CD8-positive, alpha-beta memory T cell (primary cell): ENCODE measurements around the gene TTYH3. TPM values are rescaled to one million over a fixed set of nuclear protein-coding genes. Genes with fewer than 3 reads are reported as not detected.
A peak's percentile ranks its signal among the peaks of the same experiment; 100 is the strongest.

Experiments
- CTCF ChIA-PET: fragments of 350-600 bp; sonication (Branson Sonifier 250); formaldehyde crosslinking; loops from one replicate; lab custom pipeline; 2021; ENCODE audit warnings: antibody characterized with exemption; lab: Charles Lee
- POLR2A ChIA-PET: fragments of 350-600 bp; sonication (Branson Sonifier 250); formaldehyde crosslinking; loops from one replicate; lab custom pipeline; 2021; ENCODE audit warnings: antibody characterized with exemption; lab: Charles Lee
- DNase-seq, 5 donors: peaks; one replicate each; pipeline versions ENCODE4 v3.0.0 to v3.0.0-alpha.2; 2020 to 2022; ENCODE audit warnings: mixed read lengths in 1 of 5
- H3K27ac ChIP-seq: one replicate; pipeline ENCODE4 v1.7.0; 2013; ENCODE audit warnings: low read depth, mild to moderate bottlenecking, low read length, moderate library complexity
- H3K27me3 ChIP-seq: 2 replicates; pipeline ENCODE4 v1.7.0; 2013; ENCODE audit warnings: low read length, mild to moderate bottlenecking; ENCODE audit not compliant: insufficient read depth, poor library complexity, severe bottlenecking
- H3K36me3 ChIP-seq: 2 replicates; pipeline ENCODE4 v1.7.0; 2013; ENCODE audit warnings: mild to moderate bottlenecking, low read length, moderate library complexity; ENCODE audit not compliant: insufficient read depth
- H3K4me1 ChIP-seq: 2 replicates; pipeline ENCODE4 v1.7.0; 2013; ENCODE audit warnings: mild to moderate bottlenecking, low read length, moderate library complexity; ENCODE audit not compliant: insufficient read depth
- H3K4me3 ChIP-seq: 2 replicates; pipeline ENCODE4 v1.7.0; 2013; ENCODE audit warnings: mild to moderate bottlenecking, low read length
- H3K9me3 ChIP-seq: 2 replicates; pipeline ENCODE4 v1.7.0; 2013; ENCODE audit warnings: mild to moderate bottlenecking, low read length
- H3K27ac Mint-ChIP-seq, 8 donors: one replicate each; pipeline ENCODE4 v1.8.0; 2020 to 2021; ENCODE audit warnings: mixed read lengths in 8 of 8, mild to moderate bottlenecking in 6 of 8, inconsistent platforms in 3 of 8, moderate library complexity in 3 of 8
- H3K27me3 Mint-ChIP-seq, 2 donors: one replicate each; pipeline ENCODE4 v1.8.0; 2020 to 2021; ENCODE audit warnings: mixed read lengths in 2 of 2, mild to moderate bottlenecking in 1 of 2, moderate library complexity in 1 of 2
- H3K36me3 Mint-ChIP-seq, 3 donors: one replicate each; pipeline ENCODE4 v1.8.0; 2020 to 2021; ENCODE audit warnings: mixed read lengths in 3 of 3, inconsistent platforms in 1 of 3, mild to moderate bottlenecking in 1 of 3
- H3K4me1 Mint-ChIP-seq, 3 donors: one replicate each; pipeline ENCODE4 v1.8.0; 2020 to 2021; ENCODE audit warnings: mixed read lengths in 3 of 3, inconsistent platforms in 1 of 3, mild to moderate bottlenecking in 1 of 3
- H3K4me3 Mint-ChIP-seq, 7 donors: one replicate each; pipeline ENCODE4 v1.8.0; 2020 to 2021; ENCODE audit warnings: mixed read lengths in 7 of 7, mild to moderate bottlenecking in 6 of 7, moderate library complexity in 4 of 7, inconsistent platforms in 2 of 7
- H3K9me3 Mint-ChIP-seq, 5 donors: one replicate each; pipeline ENCODE4 v1.8.0; 2020 to 2022; ENCODE audit warnings: mixed read lengths in 5 of 5, mild to moderate bottlenecking in 3 of 5, moderate library complexity in 2 of 5, inconsistent platforms in 1 of 5
- polyA plus RNA-seq: library from polyadenylated mRNA; unstranded; fragments of 300-500 nt; fragmentation: Illumina TruSeq; gene quantifications from one replicate; pipeline ENCODE4 v1.2.3, GENCODE V29; 2021
- total RNA-seq, 2 experiments: library from RNA; stranded (reverse); gene quantifications; one replicate each; pipeline ENCODE4 v1.2.3, GENCODE V29; 2021

The TTYH3 gene
- total and polyA plus RNA-seq, 3 experiments from 2014 or later = 2.1 to 22.2 (median 20.2) TPM

DNA sequence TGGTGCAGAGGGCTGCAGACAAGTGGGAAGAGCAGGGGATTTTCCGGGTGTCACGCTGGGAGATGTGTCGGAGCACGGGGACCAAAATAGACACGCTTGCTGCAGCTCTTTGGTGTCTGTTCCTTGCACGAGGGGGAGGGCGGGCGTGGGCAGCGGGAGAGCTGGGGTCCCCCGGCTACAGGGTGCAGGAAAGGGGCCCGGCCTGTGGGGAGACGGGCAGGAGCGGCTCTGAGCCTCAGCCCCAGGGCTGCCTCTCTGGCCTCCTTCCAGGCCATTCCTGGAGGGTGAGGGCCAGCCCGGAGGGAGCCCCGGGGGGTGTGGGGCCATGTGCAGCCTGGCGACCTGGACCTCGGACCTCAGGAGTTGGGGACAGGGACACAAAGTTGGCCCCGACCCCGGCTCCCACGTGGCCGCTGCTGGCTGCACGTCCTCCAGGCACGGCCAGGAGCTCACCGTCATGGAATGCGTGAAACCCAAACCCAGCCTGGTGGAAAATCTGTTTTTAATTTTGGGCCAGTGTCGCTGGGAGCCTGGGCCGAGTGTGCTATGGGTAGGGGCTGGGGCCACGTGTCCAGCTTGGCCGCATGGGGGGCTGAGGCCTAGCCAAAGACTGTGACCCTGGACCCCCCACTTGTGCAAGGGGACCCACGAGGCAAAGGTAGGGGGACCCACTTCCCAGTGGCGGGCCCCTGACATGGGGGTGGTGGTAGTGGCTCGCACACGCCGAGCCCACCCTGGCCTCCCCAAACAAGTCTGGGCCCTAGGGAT, 6.6 kb downstream of the TTYH3 start:
- Histone ChIP-seq H3K36me3 (no peaks in the 10 kb centered on the region), H3K4me3 (no peak overlapping the region), H3K9me3 (no peaks in the 10 kb centered on the region), H3K4me1 (peaks cover 8% of the 10 kb centered on the region), H3K27ac (no peak overlapping the region), H3K27me3 (no peaks in the 10 kb centered on the region)
- no peaks in the 10 kb centered on the region for H3K36me3 Mint-ChIP-seq
- H3K4me1 Mint-ChIP-seq = peaks cover 7 to 19% (median 8%) of the 10 kb centered on the region in 3 donors
- no peaks in the 10 kb centered on the region for H3K27me3 Mint-ChIP-seq
- H3K9me3 Mint-ChIP-seq = no peaks in the 10 kb centered on the region
- H3K4me3 Mint-ChIP-seq = no peak overlapping the region
- ChIA-PET CTCF (no interaction called here), POLR2A (no interaction called here)
- DNase-seq = no peak
- no peak overlapping the region for H3K27ac Mint-ChIP-seq

DNA sequence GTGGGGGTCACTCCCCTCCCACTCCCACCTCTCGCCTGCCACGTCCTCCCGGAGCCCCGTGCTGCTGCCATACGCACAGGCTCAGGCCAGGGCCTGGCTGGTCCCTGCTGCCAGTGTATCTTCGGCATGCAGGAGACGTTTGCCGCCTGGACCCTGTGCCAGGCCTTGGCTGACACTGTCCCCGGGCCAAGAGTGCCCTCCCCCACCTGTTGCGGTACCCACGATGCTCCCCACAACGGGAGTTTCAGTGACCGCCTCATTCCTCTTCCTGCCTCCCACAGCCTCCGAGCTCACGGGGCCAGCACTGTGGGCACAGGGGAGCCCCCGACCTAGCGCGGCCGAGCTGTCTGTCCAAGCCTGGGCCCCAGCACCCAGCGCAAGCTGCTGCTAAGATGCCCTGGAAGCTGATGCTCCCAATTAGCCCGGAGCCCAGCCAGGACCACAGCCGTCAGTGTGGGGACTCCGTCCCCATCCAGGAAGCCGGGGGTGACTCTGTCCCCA, 7.4 kb downstream of the TTYH3 start:
- no peaks in the 10 kb centered on the region for H3K36me3 Mint-ChIP-seq
- no peaks in the 10 kb centered on the region for H3K9me3 ChIP-seq
- H3K4me1 Mint-ChIP-seq = peaks cover under 1 to 16% (median 2%) of the 10 kb centered on the region in 3 donors
- H3K27me3 ChIP-seq = no peaks in the 10 kb centered on the region
- no peak overlapping the region for H3K27ac ChIP-seq
- ChIA-PET CTCF (no interaction called here), POLR2A (no interaction called here)
- H3K27me3 Mint-ChIP-seq = no peaks in the 10 kb centered on the region
- H3K4me3 Mint-ChIP-seq = no peak overlapping the region
- H3K36me3 ChIP-seq = no peaks in the 10 kb centered on the region
- no peaks in the 10 kb centered on the region for H3K9me3 Mint-ChIP-seq
- no peak overlapping the region for H3K27ac Mint-ChIP-seq
- no peaks in the 10 kb centered on the region for H3K4me1 ChIP-seq
- no peak overlapping the region for H3K4me3 ChIP-seq
- DNase-seq = no peak

DNA sequence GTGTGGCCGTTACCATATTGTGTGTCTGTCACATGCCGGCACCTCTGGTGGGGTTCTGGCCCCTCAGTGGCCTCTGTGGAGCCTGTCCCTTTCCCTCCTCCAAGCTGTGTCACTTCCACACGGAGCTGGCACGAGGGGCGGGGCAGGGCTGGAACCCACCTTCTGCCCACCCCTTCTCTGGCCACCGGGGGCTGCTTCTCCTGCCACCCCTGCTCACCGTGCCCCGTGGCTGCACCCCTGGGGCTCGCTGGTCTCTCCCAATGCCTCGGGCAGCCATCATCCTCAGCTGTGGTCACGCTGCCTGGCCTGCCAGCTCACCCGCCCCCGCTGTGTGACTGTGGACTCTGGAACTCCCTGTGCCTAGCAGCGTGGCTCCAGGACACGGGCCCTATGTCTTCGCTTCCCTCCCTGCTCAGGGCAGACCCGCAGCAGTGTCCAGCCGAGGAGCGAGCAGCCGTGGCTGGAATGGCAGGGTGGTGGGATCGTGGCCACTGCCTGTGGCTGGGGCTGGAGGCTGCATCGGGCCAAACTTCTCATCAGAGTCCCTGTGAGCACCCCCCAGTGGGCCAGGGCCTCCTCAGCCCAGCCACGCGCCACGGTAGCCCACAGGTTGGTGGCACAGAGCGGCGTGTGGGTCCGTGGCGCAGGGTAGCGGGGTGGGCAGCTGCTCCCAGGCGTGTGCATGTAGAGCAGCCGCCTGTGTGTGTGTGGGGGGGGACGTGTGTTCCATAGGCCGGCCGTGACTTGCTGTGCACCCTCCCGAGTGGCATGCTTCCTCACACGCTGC, 8.1 kb downstream of the TTYH3 start:
- ChIA-PET CTCF (no interaction called here), POLR2A (interaction anchor here (0.6 kb wide), 1 partner anchor 454 kb away, joined by 4 read pairs; no protein-coding TSS in a partner anchor)
- Histone ChIP-seq H3K27ac (no peak overlapping the region), H3K4me1 (peaks cover 5% of the 10 kb centered on the region), H3K9me3 (no peaks in the 10 kb centered on the region), H3K36me3 (no peaks in the 10 kb centered on the region), H3K27me3 (no peaks in the 10 kb centered on the region), H3K4me3 (no peak overlapping the region)
- no peak for DNase-seq
- H3K27ac Mint-ChIP-seq = no peak overlapping the region
- no peaks in the 10 kb centered on the region for H3K9me3 Mint-ChIP-seq
- H3K36me3 Mint-ChIP-seq = no peaks in the 10 kb centered on the region
- no peak overlapping the region for H3K4me3 Mint-ChIP-seq
- peaks cover 5 to 22% (median 7%) of the 10 kb centered on the region in 3 donors for H3K4me1 Mint-ChIP-seq
- H3K27me3 Mint-ChIP-seq = no peaks in the 10 kb centered on the region

DNA sequence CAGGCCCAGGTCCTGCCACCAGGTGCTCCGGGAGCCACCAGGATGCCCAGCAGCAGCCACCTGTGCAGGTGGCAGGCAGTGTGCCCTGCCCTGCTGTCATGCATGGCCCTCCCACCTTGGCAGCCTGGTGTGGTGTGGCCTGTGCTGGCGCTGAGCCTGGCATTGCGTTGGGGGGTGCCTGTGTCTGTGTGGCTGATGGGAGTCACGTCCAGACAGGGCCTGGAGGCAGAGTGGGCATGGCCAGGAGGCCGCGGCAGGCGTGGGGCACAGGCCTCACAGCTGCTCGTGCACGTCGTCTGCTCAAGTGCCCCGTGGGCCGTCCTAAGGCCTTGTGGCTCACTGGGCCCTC, 8.7 kb downstream of the TTYH3 start:
- no peaks in the 10 kb centered on the region for H3K27me3 Mint-ChIP-seq
- no peaks in the 10 kb centered on the region for H3K9me3 Mint-ChIP-seq
- ChIA-PET CTCF (no interaction called here), POLR2A (no interaction called here)
- Histone ChIP-seq H3K36me3 (no peaks in the 10 kb centered on the region), H3K4me1 (peaks cover 11% of the 10 kb centered on the region), H3K9me3 (no peaks in the 10 kb centered on the region), H3K4me3 (no peak overlapping the region), H3K27ac (no peak overlapping the region), H3K27me3 (no peaks in the 10 kb centered on the region)
- H3K27ac Mint-ChIP-seq = no peak overlapping the region
- H3K4me3 Mint-ChIP-seq = no peak overlapping the region
- no peak for DNase-seq
- H3K36me3 Mint-ChIP-seq = no peaks in the 10 kb centered on the region
- peaks cover 11 to 22% (median 11%) of the 10 kb centered on the region in 3 donors for H3K4me1 Mint-ChIP-seq

DNA sequence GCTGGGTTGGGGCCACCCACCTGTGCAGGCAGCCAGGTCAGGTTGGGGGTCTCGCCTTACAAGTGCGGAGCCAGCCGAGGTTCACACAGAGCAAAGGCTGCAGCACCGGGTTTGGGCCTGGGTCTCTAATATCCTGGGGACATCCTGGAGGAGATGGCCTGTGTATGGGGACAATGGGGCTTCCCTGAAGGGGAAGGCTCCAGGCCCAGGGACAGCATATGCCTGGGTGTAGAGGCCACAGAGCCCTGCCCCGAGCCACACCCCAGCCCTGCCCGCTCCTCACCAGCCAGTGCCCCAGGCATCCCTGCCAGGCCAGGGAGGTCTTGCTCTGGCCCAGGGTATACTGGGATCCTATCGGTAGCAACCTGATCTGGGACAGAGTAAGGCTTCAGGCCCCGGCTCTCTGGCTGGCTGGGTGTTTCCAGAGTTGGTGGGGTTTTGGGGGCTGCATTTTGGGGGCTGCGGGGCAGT, 9.1 kb downstream of the TTYH3 start:
- H3K4me1 Mint-ChIP-seq = peaks cover 14 to 25% (median 14%) of the 10 kb centered on the region in 3 donors
- no peak overlapping the region for H3K4me3 Mint-ChIP-seq
- ChIA-PET CTCF (no interaction called here), POLR2A (no interaction called here)
- H3K9me3 Mint-ChIP-seq = no peaks in the 10 kb centered on the region
- H3K27ac Mint-ChIP-seq = no peak overlapping the region
- no peaks in the 10 kb centered on the region for H3K36me3 Mint-ChIP-seq
- no peak for DNase-seq
- no peak overlapping the region for H3K4me3 ChIP-seq
- peaks cover 15% of the 10 kb centered on the region for H3K4me1 ChIP-seq
- H3K27ac ChIP-seq = no peak overlapping the region
- H3K27me3 ChIP-seq = no peaks in the 10 kb centered on the region
- H3K9me3 ChIP-seq = no peaks in the 10 kb centered on the region
- H3K36me3 ChIP-seq = no peaks in the 10 kb centered on the region
- H3K27me3 Mint-ChIP-seq = no peaks in the 10 kb centered on the region

DNA sequence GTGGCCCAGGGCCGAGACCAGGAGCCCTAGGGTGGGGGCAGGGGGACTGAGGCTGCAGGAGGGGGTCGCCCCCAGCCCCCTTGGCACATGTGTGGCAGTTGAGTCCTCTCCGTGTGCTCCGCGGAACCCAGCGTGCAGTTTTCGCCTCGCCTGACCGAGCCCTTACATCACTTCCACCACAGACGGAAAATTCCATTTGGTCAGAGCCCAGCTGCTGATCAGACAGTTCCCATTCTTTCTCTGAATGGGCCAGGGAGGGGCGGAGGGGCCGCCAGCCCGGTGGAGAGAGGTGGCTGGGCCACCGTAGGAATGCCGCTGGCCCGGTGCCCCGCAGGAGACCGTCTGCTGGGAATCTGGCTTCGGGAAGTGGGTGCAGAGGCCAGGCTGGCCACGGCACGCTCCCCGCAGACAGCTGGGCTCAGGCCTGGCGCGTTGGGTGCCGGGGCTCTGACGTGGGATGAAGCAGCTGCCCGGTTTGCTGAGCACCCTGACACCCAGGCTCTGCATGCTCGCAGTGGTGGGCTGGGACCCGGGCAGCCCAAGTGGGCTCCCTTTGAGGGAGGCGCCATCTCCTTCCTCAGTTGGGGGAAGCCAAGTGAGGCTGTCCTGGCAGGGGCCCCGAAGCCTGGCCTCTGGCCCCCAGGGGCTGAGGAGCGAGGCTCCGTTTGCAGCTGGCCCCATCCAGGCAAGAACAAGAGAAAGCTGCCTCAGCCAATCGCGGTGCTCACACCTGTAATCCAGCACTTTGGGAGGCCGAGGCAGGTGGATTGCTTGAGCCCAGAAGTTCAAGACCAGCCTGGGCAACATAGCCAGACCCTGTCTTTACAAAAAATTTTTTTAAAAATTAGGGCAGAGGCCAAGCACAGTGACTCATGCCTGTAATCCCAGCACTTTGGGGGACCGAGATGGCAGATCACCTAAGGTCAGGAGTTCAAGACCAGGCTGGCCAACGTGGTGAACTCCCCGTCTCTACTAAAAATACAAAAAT, 9.9 kb downstream of the TTYH3 start:
- Histone ChIP-seq H3K4me3 (no peak overlapping the region), H3K36me3 (no peaks in the 10 kb centered on the region), H3K27me3 (no peaks in the 10 kb centered on the region), H3K4me1 (peaks cover 15% of the 10 kb centered on the region), H3K27ac (no peak overlapping the region), H3K9me3 (no peaks in the 10 kb centered on the region)
- DNase-seq = no peak
- no peak overlapping the region for H3K4me3 Mint-ChIP-seq
- peak overlapping the region in 1 of 8 donors; percentile 19 for H3K27ac Mint-ChIP-seq
- POLR2A ChIA-PET = no interaction called here
- H3K36me3 Mint-ChIP-seq = no peaks in the 10 kb centered on the region
- no peaks in the 10 kb centered on the region for H3K27me3 Mint-ChIP-seq
- CTCF ChIA-PET = no interaction called here
- H3K4me1 Mint-ChIP-seq = peaks cover 14 to 24% (median 14%) of the 10 kb centered on the region in 3 donors
- no peaks in the 10 kb centered on the region for H3K9me3 Mint-ChIP-seq

DNA sequence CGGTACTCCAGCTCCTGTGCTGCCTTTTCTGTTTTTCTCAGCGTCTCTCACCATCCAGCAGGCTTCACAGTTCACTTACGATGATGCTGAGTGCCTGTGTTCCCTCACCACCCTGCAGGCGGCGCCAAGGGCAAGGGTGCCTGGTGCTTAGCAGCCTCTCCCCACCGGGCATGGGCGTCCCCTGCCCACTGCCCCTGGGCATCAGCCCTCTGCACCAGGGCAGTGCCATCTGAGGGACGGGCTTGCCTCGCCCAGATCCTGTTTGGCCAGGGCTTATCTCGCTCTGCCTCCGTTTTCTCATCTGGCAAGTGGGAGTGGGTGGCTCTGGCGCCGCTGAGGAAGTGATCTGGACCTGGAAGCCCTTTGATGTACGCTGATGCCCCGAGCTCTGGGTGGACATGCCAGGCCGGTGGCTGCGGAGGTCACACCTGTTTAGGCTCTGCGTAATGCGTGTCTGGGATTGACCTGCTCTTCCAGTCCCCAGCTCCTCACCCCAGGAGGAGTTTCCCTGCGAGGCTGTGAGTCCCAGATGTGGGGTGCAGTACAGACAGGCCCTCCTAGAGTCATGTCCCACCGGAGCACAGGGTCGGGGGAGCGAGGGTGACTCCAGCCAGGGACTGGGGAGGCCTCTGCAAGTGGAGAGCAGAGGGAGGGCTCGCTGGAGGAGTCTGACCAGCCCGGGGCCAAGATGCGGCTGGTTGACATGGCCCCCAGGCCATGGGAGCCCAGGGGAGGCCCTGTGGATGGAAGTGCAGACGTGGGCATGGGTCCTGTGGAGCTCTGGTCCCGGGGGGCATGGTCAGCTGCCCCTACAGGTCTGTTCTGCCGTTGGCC, 11.8 kb downstream of the TTYH3 start:
- Histone ChIP-seq H3K36me3 (no peaks in the 10 kb centered on the region), H3K4me1 (peaks cover 15% of the 10 kb centered on the region), H3K4me3 (no peak overlapping the region), H3K27me3 (no peaks in the 10 kb centered on the region), H3K27ac (no peak overlapping the region), H3K9me3 (no peaks in the 10 kb centered on the region)
- H3K9me3 Mint-ChIP-seq = no peaks in the 10 kb centered on the region
- DNase-seq = no peak
- no peak overlapping the region for H3K27ac Mint-ChIP-seq
- ChIA-PET CTCF (interaction anchor here (0.9 to 3.7 kb wide), 4 partner anchors 11 to 75 kb away, joined by 3 to 19 read pairs (median 5); no protein-coding TSS in a partner anchor), POLR2A (interaction anchor here (2.2 kb wide), 1 partner anchor 12 kb away, joined by 10 read pairs; the partner anchor contains the start of gene TTYH3)
- no peaks in the 10 kb centered on the region for H3K36me3 Mint-ChIP-seq
- H3K4me1 Mint-ChIP-seq = peaks cover 14 to 24% (median 14%) of the 10 kb centered on the region in 3 donors
- no peaks in the 10 kb centered on the region for H3K27me3 Mint-ChIP-seq
- peak overlapping the region in 3 of 7 donors; percentile 15 to 51 (median 29) for H3K4me3 Mint-ChIP-seq
